Measurements from ENCODE around the gene TSPAN5.
A peak's percentile ranks its signal among the peaks of the same experiment; 100 is the strongest.

The TSPAN5 gene

GRCh38 chr4:98673288-98673644 lies 14.9 kb upstream of the TSPAN5 start:
- DNase-seq (ENCODE audit: low read depth) = no peak

DNA sequence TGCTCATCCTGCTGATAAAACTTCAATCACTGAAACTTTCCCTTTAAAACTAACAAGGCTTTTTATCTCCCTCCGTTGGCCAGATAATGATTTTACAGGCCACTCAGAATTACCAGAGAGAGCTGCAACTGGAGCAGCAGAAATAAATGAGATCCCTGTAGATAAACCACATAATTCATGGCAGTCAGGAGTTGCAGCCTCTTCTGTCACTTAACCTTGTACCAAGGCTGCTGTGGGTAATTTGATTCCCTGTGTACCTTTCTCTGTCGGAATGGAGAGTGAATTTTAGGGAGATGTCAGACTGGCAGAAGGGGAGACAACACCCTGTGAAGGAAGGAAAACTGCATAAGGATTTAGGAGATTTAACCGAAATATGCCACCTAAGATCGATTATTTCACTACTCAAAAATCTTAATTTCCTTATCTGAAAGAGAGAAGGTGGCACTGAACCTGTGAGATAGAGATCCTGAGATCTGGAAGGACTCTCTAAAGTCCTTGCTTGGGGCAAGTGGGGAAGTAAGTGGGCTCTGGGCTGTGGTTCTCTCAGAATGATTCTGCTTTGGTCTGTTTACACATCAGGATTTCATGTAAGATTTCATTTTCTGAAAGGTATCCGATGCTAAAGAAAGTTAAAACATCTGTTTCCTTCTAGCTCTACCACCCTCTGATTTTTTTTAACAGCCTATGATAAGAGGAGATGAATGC lies 14.3 kb upstream of the TSPAN5 start:
- no peak for DNase-seq (ENCODE audit: low read depth)

DNA sequence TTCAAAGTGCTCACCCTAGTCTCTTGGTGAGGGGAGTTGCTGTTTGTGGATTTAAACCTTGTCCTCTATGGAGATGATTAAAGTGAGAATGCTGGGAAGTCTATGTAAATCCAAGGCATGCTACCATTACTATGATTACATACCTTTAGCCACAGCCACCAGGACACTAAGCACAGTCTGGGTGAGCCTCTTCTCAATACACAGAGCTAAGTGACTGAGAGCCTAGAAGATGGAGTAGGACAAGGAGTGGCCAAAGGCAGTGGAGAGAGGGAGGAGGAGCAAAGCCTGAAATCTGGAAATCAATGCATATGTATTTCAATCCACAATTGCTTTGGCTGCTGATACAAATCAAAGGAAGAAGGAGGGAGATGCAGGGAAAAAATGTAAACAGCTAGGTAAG lies 12.7 kb upstream of the TSPAN5 start:
- no peak for DNase-seq (ENCODE audit: low read depth)

DNA sequence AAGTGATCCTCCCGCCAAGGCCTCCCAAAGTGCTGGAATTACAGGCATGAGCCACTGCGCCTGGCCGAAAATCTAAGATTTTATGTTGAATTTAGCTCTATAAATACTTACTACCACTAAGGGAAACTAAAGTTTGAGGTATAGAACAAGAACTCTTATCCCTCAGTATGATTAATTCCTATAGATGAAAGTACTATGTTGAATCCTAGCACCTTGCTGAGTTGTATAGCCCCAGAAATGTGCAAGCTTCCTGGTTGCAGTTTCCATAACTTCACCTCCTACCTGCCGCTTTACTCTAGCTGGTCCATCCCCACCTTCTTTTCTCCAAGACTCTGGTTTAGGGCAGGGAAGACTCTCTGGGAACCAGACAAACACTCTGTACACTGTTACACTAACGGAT lies 11.8 kb upstream of the TSPAN5 start:
- DNase-seq (ENCODE audit: low read depth) = no peak

DNA sequence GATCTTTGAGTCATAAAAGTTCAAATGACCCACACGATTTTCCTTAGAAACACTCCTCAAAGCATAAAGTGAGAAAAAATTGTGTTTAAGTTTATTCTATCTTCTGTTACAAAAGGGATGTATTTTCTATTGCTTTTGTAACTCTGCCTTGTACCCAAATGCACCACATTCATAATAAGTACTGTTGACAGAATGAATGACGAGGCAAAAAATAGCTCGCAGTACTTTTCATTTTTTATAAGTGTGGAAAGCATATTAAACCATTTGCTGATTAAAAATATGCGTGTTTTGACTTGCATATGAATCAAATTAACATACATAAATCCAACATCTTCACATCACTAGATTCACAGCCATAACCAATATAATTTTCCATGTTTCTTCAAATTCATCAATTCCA lies 11.2 kb upstream of the TSPAN5 start:
- no peak for DNase-seq (ENCODE audit: low read depth)

DNA sequence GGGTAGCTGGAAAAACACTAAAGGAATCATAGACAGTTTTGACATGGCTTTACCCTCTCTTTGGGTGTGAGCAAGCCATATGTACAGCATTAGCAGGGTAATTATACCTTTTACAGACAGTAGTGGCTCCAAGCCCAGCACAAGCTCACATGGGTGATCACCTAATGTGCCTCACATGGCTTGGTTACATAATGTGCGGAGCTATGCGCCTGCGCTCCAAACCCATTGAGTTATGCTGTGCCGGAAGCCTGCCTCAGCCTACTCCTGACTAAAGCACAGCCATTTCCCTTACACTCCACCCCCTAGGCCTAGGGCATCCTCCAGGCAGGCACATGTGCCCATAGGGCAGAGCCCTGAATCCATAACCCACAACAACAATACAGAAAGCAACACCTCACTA lies 6.5 kb upstream of the TSPAN5 start:
- no peak for DNase-seq (ENCODE audit: low read depth)

DNA sequence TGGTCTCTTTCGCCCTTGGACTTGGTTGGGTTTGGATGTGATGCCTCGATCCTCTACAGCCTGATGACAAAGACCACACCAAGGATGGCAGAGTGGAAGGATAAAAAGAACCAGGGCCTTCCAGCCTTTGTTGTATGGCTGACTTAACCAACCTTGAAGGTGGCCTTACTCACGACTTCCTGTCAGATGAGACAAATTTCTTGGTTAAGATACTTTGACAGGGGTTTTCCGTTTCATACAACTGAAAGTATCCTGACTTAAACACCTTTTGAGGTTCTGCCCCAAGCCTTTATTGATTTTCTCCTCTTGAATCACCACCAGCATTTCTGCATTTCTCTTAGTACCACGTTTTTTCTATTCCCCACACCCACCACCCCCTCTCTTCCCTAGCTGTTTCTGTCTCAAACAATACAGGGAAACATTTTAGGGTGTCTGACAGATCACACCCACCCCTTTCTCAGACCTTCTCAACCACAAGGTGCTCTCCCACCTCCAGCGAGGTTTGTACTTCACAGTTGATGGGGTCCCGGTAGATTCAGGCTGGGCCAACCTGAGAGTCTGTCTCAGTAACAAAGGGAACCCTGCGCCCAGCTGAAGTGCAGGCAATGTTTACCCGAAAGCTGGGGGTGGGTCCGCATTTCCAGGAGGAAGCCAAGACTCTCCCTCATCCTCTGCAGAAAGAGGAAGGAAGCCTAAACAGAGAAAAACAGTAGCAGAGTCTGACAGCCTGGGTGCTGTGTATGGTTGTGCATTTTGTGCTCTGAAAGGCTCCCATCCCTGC lies 5.0 kb upstream of the TSPAN5 start:
- DNase-seq (ENCODE audit: low read depth) = no peak

- no peak for DNase-seq (ENCODE audit: low read depth)
Observed at GRCh38 chr4:98662626-98663225, 4.3 kb upstream of the TSPAN5 start.

DNA sequence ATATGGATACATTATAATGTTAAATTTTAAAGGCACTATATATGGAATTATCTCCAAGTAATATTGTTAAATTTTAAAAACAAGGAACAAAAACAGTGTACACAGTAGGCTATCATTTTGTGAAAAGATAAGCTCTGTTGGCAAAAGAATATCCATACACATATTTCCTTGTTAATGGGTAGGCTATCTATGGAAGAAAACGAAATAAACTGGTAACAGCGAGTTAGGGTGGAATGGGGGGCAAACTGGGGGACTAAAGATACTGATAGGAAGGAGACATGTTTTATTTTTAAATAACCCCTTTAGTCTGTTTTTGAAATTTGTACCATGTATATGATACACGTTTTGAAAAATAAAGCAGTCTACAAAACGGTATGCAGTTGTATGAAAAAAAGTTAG lies 3.6 kb upstream of the TSPAN5 start:
- no peak for DNase-seq (ENCODE audit: low read depth)

DNA sequence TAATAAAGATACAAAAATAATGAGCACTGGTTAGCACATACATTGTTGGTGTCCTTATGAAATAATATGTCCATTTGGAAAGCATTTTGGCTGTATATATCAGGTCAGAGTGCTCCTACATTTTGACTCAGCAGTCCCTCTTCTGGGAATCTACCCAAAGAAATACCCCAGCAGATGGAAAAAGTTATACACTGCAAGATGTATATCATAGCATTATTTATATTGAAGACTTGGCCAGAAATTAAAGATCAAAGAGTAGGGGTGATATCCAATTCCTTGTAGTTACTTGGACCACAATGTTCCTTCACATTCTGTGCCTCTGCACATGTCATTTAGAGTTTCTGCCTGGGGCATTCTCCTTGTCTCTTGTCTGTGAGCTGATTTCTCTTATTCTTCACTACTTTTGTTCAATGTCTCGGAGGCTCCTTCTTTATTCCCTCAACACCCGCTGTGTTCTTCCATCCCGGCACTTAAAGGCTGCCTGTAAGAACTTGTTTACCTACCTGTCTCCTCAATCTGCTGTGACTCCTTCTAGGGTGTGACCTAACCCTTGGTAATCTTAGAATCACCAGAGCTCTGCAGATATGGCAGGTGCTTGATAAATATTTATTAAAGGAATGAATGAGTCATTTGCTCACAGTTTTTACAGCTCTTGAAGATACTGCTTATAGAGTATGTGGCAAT lies 3.1 kb upstream of the TSPAN5 start:
- DNase-seq (ENCODE audit: low read depth) = no peak

DNA sequence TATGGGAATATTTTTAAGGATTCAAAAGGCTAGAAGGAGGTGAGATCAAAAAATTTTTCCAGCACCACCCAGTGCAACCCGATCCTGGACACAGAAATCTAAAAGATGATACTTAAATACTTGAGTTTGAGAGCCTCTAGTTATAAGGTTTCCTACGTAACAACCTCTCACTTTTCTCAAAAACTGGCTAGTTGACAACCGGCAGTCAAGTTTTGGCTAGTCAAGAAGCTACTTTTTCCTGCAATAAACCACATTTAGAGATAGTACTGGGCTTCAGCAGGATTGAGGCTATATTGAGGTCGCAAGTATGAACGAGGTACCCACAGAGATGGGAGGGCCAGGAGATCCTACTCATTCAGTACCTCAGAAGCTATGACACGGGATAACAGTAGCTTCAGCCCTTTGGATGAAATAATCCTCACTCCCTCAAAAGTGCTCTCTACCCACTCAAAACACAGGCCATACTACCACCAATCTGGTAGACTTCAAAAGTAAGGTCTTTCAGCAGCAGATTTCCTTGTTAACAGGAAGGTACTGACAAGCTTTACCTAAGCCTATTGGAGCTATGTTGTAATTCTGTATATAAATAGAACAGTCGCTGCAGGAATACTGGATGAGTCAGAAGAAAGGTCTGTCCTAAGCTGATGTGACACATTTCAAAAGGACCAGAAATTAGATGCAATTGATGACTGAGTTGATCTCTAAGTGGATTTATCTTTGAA lies 1.5 kb upstream of the TSPAN5 start:
- DNase-seq (ENCODE audit: low read depth) = no peak

DNA sequence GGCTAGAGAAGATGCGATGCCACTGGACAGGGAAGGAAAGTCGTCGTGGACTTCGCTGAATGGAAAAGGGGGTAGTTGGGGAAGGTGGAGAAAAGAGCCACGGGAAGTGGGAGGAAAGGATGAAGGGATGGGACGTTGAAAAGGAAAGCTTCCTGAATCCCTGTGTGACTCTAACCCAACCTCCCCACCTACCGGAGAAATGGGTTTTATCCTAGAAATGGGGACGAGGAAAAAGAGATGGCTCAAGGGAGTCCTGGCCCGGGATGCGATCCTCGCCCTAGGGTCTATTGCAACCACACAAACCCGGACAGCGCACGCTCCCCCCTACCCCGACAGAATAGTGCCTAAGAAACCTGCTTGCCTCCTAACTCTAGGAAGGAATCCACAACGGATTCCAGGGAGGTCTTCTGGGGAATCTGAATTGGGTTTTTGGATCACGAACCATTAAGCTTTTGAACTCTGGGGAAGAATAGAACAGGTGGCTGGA lies 738 bp upstream of the TSPAN5 start:
- DNase-seq (ENCODE audit: low read depth) = no peak

DNA sequence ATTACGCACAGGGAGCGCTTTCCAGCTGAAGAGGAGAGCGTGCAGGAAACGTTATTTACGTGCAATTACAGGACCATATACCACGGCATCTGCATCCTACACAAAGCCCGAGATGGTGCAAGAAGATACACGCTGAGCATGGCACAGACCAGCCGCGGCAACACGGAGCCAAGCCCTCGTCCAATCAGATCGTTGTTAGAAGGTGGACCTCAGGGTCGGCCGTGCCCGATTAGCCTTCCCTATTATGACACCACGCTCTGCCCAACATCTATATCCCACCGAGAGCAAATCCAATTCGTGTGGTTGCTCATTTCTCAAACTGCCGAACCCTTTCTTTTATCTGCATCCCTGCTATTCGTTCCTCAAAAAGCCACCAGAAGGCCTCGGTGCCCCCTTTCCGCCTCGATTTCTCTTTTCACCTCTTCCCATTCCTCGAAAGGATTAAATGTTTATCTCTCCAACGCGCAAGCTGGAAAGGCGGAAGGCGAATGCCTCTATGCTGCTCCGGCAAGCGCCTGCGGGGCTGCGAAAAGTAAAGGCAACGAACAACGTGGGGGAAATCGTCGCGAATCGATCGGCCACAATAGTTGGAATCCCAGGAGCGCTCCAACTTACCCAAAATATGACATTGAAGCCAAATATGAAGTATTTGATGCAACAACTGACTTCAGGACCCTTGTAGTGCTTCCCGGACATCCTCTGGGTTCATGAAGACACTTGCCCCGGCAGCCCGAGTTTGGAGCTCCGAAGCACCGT lies 702 bp downstream of the TSPAN5 start:
- DNase-seq (ENCODE audit: low read depth) = no peak

- no peak for DNase-seq (ENCODE audit: low read depth)
Observed at GRCh38 chr4:98656886-98657285, 1.5 kb downstream of the TSPAN5 start.

DNA sequence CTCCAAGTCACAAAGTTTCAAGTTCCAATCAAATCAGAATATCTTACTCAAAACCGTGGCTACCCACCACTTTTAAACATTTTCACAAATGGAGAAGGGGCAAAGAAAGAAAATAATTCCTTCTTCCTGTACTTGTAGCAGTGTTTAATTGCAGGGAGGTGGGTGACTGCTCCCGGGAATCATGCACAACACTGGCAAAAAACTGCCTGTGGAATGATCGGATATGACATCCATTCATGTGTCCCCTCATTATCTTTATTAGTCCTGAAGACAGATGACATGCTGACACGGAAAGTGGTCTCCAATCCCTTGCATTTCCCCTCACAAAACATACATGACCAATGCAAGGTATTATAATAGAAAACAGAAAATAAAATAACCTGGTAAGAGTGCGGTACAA lies 2.0 kb downstream of the TSPAN5 start:
- no peak for DNase-seq (ENCODE audit: low read depth)

DNA sequence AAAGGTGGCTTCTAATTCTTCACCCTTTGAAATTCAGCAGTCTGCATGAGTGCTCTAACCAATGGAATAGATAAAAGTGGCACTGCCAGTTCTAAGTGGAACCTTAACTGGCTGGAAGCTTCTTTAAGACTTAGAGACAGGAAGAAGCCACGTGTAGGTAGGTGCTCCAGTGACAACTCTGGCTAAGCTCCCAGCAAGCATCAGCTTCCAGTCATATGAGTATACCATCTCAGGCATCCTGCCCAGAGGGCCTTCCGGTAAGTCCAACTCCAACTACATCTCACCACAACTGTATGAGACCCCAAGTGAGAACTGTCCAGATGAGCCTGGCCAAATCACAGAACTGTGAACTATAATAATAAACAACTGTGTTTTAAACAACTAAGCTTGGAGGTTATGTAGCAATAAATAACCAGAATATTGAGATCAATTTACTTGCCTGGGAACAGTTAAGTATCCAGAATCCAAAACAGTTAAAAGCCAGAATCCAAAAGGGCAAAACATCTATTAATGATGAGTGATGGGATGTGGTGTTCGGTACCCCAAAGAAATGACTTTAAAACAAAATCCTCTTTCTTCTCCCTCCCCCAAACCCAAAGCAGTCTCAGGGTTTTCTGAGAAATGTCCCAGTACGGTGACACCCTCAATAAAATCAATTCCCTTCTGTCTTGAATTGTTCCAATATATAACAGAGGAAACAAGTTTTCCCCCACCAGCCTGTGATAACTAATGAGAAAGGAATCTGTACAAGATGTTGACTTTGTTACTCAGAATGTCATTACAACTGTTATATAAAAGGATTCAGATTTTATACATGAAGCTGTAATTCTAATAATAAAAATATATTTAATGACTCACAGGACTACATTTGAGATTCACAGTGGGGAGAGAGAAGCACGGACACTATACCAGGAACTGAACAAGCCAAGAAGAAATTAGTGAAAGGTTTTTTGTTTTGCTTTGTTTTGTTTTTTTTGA lies 4.2 kb downstream of the TSPAN5 start:
- DNase-seq (ENCODE audit: low read depth) = peak; percentile 88

DNA sequence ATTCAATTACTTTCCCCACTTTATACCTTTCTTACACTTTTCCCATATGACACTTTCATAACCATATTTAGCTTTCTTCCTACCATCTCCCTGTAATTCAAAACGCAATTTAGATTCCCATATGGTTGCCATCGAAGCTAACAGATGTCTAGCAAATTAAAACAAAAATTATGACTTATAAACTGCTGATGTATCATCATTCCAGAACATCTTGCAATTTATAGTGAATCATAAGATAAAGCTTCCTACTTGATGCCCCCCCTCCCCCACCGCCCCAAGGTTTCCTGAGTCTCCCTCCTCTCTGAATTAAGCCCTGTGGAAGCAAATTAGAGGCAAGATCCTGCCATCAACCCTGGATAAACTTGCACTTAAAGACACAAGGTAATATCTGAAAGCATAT lies 5.4 kb downstream of the TSPAN5 start:
- no peak for DNase-seq (ENCODE audit: low read depth)

DNA sequence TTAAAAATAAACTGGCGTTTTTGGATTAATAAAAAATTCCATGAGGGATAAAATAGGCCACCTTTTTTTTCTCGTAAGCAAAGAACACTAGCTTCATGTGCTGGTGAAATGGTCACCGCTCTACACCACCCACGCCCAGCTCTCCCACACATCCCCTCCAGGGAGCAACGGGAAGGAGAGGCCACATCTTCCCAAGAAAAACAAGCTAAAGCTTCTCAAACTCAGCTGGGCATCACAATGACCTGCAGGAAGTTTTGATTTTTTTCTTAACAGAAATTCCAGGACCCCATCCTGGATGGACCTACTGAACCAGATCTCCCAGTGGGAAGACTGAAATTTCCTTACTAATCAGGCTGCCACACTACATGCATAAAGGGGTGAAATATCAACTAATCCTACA lies 9.8 kb downstream of the TSPAN5 start:
- no peak for DNase-seq (ENCODE audit: low read depth)

- DNase-seq (ENCODE audit: low read depth) = no peak
Observed at GRCh38 chr4:98646422-98646821, 12.0 kb downstream of the TSPAN5 start.

- no peak for DNase-seq (ENCODE audit: low read depth)
Observed at GRCh38 chr4:98645527-98645926, 12.9 kb downstream of the TSPAN5 start.
